ENCODE data around the gene TYW3. TPM values are rescaled to one million over a fixed set of nuclear protein-coding genes. Genes with fewer than 3 reads are reported as not detected.

Gene TYW3
- total and polyA plus RNA-seq, 2 of the 4 experiments (the other 2 are of a cell fraction): 9.3 to 16.5 TPM

GRCh38 chr1:74763807-74764206 lies 30.9 kb downstream of the TYW3 start:
- no peak overlapping the region for H3K14ac ChIP-seq (replicated peaks; ENCODE audit: low read depth, low read length)
- H3K18ac ChIP-seq (ENCODE audit: low read depth, low read length): no peak overlapping the region
- H2BK5ac ChIP-seq (ENCODE audit: low read depth, low read length, poor library complexity, severe bottlenecking): no peak overlapping the region
- H2AK9ac ChIP-seq (replicated peaks; ENCODE audit: low read depth, low read length, poor library complexity): no peak overlapping the region
- no peak overlapping the region for H4K8ac ChIP-seq (ENCODE audit: low read depth in 2 of 2, low read length in 2 of 2)
- no peaks in the 10 kb centered on the region for H3K27me3 ChIP-seq (ENCODE audit: control insufficient read depth, insufficient read depth, low read length)
- ATAC-seq (ENCODE audit: low read depth): no peak
- H3K56ac ChIP-seq (ENCODE audit: extremely low read depth, insufficient read depth, low read length): no peak overlapping the region
- no peak overlapping the region for H2BK15ac ChIP-seq (ENCODE audit: low read depth, low read length)
- BruUV-seq (replicated peaks): no TSS peak
- H3K4ac ChIP-seq (ENCODE audit: low read depth, low read length): no peak overlapping the region
- peaks cover 9% of the 10 kb centered on the region for H3K36me3 ChIP-seq (ENCODE audit: control insufficient read depth, insufficient read depth, low read length)
- H4K20me1 ChIP-seq (ENCODE audit: insufficient read depth, low read length): no peaks in the 10 kb centered on the region
- no peak overlapping the region for H3K9ac ChIP-seq (ENCODE audit: low read depth, low read length)
- H2BK120ac ChIP-seq (ENCODE audit: low read depth, low read length): no peak overlapping the region
- no peaks in the 10 kb centered on the region for H3K9me3 ChIP-seq (ENCODE audit: control insufficient read depth, insufficient read depth, low read length)
- dilution Hi-C loops (cut with HindIII; ENCODE audit: low sequenced_read_pairs, unreplicated experiment) (no loop called here), intact Hi-C loops (cut with micrococcal nuclease) (no loop called here), in situ Hi-C loops (cut with MboI; ENCODE audit: low sequenced_read_pairs) (loop anchor here (10.0 kb wide), 1 partner anchor 431 kb away; no protein-coding TSS in a partner anchor)
- no peak overlapping the region for H3K4me2 ChIP-seq (ENCODE audit: low read depth, low read length)
- H3K23ac ChIP-seq (ENCODE audit: low read depth, low read length): no peak overlapping the region
- ChIA-PET POLR2A (ENCODE audit: unreplicated experiment) (no interaction called here), CTCF (interaction anchor here (0.8 kb wide), 1 partner anchor 13 kb away, joined by 3 read pairs; no protein-coding TSS in a partner anchor)
- H3K4me3 ChIP-seq (ENCODE audit: insufficient read depth, low read depth, low read length): no peak overlapping the region
- TF ChIP-seq CTCF (conservative IDR thresholded peaks at IDR 0.05; ENCODE audit: low read depth, low read length) (no peak), CEBPB (IDR thresholded peaks at IDR 0.05; ENCODE audit: low read depth, low read length) (no peak), BHLHE40 (IDR thresholded peaks at IDR 0.05; ENCODE audit: low read depth, low read length) (no peak), MAZ (IDR thresholded peaks at IDR 0.05; ENCODE audit: borderline replicate concordance, low read depth, low read length) (no peak), POLR2A (IDR thresholded peaks at IDR 0.05; ENCODE audit: low read depth, low read length) (no peak), USF2 (IDR thresholded peaks at IDR 0.05; ENCODE audit: low read depth, low read length) (no peak)
- no peaks in the 10 kb centered on the region for H3K9me1 ChIP-seq (ENCODE audit: insufficient read depth, low read length)
- no peak overlapping the region for H3K27ac ChIP-seq (ENCODE audit: insufficient read depth, low read length)
- no peak overlapping the region for H2AK5ac ChIP-seq (ENCODE audit: low read depth, low read length)
- no peak overlapping the region for H4K5ac ChIP-seq (ENCODE audit: low read depth, low read length)
- H3K79me1 ChIP-seq (ENCODE audit: low read depth in 1 of 2, low read length in 2 of 2): no peaks in the 10 kb centered on the region
- no peak overlapping the region for H2AFZ ChIP-seq (replicated peaks; ENCODE audit: low read length, poor library complexity)
- H4K91ac ChIP-seq (ENCODE audit: insufficient read depth, low read depth, low read length): no peak overlapping the region
- H2BK20ac ChIP-seq (ENCODE audit: low read depth, low read length): no peak overlapping the region
- no CpG with 5 or more reads among the region's 4 CpGs for WGBS, 2 experiments (ENCODE audit: extremely low coverage in 2 of 2, insufficient read length in 1 of 2)
- no peaks in the 10 kb centered on the region for H3K4me1 ChIP-seq (ENCODE audit: control insufficient read depth, insufficient read depth, low read length)
- peak; percentile 5 for DNase-seq

Data from IMR-90 (cell line).